Embryonic facial prominence (tissue), 1 donor: ENCODE data around the gene SLC35A2.
A peak's percentile ranks its signal among the peaks of the same experiment; 100 is the strongest.
"Not testable (repeated sequence)": the region's sequence is repeated elsewhere in the genome, so short reads cannot be mapped to it uniquely, and the experiment has no call there.

ENCODE experiments used
- DNase-seq: peaks from one replicate; pipeline ENCODE4 v3.0.0-alpha.2; 2016; ENCODE audit errors: extremely low spot score

The SLC35A2 gene

DNA sequence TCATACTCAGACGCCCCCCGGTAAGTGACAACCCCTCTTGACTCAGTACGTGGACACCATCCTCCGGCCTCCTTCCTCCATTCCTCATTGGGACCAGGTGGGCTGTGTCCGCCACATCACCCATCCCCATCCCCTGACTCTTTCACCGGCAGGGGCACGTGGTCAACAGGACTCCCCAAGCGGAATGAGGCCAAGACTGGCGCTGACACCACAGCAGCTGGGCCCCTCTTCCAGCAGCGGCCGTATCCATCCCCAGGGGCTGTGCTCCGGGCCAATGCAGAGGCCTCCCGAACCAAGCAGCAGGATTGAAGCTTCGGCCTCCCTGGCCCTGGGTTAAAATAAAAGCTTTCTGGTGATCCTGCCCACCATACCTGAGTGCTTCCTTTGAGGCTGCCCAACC is 8.7 kb downstream of the SLC35A2 start:
- DNase-seq: no peak

DNA sequence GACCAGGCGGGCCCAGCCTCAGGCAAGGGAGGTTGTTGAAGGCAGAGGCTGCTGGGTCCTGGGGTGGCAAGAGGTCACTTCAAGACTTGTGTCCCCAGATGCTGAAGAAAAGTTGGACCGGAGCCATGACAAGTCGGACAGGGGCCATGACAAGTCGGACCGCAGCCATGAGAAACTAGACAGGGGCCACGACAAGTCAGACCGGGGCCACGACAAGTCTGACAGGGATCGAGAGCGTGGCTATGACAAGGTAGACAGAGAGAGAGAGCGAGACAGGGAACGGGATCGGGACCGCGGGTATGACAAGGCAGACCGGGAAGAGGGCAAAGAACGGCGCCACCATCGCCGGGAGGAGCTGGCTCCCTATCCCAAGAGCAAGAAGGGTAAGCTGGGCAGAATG is 9.3 kb downstream of the SLC35A2 start:
- no peak for DNase-seq

DNA sequence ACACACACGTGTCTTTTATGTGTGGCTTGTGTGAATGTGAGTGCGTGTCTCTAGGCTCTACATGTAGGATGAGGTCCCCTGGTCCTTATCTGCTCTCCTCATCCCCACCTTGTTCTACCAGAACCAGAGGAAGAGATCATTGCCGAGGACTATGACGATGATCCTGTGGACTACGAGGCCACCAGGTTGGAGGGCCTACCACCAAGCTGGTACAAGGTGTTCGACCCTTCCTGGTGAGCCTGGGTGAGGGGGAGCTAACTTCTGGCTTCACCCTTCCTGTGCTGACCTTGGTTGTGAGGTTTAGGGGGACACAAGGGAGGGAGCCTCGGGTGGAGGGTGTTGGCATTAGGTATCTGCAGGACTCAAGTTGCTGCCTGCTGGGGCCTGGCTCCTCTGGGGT is 10.4 kb downstream of the SLC35A2 start:
- DNase-seq: no peak

DNA sequence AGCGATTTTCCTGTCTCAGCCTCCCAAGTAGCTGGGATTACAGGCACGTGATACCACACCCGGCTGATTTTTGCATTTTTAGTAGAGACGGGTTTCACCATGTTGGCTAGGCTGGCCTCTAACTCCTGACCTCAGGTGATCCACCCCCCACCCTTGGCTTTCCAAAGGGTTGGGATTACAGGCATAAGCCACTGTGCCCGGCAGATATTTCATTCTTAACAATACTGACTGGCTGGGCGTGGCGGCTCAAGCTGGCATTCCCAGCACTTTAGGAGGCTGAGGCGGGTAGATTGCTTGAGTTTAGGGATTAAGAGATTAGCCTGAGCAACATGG is 12.4 kb downstream of the SLC35A2 start:
- no peak for DNase-seq

DNA sequence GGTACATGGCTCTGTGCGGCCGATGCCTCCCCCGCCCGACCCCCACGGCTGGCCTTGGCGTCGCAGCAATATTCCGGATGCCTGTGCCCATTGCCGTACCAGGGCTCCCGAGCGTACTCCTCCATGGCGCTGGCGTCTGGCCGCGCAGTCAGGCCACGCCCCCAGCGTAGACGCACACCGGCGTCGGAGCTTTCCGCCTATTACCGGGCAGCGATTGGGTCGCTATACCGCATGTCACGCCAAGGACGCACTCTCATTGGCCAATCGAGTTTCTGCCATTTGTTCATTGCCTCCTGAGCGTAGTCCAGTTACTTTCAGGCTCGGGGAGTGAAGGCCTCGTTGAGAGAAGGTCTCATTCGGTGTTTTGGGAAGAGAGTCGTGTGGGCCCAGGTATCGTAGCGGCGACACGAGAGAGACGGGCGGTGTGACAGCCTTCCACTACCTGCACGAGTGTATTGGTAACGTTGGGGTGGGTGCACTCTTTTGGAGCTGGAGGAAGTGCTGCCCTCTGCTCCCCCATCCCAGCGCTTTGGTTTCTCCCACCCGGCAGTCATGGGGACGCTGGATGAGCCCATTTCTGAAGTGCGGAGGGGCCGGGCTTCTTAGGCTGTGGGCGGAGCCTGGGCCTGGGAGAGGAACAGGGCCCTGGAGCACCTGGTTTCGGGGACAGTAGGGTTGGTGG is 13.7 kb downstream of the SLC35A2 start, which contains the start of the genes PQBP1 and TIMM17B:
Gene PQBP1, plus strand, starts transcription at position 306 of the 682 bp plus-strand sequence. CDS start 580 bp downstream, outside the sequence.
Gene TIMM17B, minus strand, starts transcription at position 144 of the 682 bp plus-strand sequence. Its CDS starts 19 bp downstream, at position 125.
- peak; percentile 84 for DNase-seq

DNA sequence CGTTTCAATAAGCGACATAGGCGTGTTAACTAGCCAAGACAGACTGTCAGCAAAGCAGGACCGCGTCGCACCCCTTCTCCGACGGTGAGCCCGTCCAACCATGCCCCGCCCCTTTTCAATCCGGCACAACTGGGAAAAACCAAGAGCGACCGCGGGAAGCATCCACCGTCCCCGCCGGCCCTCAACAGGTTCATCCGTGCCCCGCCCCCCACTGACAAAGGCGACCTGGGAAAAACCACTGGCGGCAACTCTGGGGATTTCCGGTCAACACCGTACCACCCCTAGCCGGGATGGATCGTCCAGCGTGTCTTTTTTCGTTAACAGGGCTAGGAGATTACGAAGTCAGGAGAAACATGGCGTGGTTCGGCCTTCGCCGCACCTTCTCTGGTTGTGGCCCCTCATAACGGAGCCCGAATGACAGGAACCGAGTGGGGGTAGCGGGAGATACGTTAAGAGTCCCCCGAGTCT is 14.3 kb downstream of the SLC35A2 start:
- DNase-seq: peak; percentile 34

DNA sequence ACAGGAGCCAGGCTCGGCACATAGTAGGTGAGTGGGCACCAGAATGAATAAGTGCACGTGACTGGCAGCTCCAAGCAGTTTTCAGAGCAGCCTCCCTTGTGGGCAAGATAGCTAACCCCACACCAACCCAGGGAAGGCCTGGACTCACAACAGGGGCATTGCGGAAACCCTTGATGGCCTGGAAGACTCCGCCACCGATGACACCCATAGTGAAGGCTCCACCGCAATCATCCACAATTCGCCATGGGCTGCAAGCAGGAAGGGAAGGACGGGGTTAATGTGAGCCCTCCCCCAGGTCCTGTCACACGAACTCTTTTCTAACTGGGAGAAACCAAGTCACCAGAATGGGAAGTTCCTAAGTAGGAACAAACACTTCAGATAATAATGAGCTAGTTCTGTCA is 14.8 kb downstream of the SLC35A2 start:
- no peak for DNase-seq

DNA sequence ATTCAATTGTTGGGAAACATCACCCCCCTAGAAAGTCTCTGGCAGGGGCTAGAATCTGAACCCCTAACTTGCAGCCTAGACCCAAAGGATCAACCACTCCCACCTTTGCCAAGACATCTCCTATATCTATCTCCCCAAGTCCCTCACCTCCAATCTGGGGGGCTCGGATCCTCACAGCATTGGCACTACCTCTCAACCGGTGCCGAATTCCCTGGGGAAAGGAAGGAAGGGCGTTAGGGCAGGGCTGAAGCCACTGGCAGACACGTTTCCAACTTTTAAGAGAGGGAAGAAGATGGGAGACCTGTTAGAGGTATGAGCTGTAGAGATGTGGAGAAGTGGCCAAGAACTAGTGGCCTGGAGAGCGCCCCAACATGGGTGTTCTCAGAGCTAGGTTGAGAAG is 16.6 kb downstream of the SLC35A2 start:
- no peak for DNase-seq

DNA sequence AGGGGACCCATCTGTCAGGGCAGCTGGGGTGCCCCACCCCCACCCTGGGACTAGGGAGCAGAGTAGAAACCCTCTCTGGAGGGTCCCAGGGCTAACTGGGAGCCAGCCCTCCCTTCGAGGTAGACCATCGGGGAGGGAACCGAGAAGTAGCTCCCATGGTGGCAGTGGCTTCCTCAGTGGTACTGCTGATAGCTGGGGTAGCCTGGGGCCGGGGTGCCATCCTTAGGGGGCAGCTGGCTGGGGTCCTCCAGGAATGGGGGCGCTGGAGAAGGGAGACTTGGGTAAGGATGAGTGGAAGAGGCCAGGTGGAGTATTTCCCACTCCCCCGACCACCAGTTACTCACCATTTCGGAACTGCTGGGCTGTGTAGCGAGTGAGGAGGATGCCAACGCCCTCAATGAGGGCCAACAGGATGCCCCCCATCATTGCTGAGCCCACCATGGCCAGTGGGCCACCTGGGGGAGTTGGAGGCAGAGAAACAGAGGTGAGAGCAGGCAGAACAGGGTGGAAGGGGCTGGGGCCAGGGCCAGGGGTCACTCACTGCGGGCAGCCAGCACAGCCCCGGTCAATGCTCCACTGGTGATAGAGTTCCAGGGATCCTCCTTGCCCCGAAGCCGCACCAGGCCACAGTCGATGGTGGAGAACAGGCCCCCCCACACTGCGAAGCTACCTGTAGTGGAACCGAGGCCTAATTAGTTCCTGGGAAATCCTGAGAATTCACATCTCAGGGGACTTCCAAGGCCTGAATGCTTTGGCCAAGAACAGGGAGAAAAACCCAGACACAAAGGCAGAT is 17.7 kb downstream of the SLC35A2 start:
- no peak for DNase-seq

DNA sequence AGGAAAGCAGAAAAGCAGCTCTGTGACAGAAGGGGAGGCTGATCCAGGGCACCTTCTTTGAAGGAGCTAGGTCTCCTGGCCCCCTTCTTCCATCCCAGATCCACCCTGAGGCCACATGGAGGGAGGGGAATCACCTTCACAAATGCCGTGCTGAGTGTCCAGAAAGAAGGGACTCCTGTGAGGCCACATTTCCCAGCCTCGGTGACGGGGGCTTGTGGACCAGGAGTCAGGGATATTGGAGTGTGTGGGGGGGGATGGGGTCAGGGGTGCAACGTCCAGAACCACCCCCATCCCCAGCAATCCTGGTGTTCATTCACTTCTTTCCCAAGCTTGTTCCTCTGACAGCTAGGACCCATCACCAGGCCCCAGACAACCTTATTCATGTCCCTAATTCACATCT is 18.6 kb downstream of the SLC35A2 start:
- no peak for DNase-seq

DNA sequence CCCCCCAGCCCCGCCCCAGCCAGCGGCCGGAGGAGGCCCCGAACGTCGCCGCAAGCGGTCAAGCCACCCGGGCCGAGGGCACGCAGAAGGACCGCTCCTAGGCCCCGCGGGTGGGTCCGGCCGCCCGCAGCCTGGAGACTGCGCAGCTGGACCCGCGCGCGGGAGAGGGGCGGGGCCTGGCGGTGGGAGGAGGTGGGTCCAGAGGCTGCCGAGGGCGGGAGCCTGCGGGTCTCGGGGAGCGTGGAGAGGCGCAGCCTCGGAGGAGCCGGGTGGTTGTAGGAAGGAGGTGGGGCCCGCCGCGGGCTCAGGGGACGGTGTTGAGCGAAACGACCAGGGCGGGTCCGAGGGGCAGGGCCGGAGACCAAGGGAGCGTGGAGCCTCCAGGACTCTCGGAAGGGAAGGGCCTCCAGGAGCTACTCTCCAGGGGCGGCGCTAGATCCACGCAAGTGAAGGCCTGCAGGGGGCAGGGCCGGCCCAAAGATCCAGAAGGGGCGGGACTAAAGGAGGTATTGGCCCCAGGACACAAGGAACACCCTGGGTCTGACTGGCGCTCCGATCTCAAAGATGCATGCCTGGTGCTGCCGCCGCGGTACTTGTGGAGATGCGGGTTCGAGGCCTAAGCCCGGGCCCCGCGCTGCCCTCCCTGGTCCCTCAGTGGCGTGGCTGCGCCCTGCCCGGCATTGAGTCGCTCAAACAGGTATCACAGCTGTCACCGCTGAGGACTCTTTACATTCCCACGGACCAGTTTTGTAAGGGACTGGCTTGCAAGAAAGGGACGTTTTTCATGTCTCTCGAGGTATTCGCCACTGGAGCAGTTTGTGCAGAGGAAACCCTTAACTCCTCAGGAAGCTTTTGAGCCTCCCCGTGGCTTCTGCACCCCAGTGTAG is 19.8 kb downstream of the SLC35A2 start:
- peak; percentile 16 for DNase-seq

DNA sequence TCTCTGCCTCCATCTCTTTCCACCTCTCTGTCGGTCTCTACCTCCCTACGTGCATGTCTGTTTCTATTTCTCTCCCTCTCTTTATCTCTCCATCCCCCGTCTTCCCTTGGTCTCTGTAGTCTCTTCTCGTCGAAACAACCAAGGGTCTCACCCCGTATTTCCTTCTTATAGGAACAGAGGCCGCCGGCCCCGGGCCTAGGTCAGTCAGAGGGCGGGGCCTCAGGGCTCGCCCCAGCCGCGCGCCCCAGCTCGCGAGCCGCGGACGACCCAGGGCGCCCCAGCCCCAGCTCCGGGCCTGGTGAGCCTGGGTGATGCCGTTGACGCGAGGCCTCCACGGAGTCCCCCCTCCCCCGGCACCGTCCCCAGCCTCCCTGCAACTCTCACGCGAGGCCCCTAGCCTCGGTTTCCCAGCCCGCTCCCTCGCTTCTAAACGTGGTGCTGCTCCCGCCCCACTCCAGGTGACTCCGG is 20.5 kb downstream of the SLC35A2 start:
- no peak for DNase-seq

DNA sequence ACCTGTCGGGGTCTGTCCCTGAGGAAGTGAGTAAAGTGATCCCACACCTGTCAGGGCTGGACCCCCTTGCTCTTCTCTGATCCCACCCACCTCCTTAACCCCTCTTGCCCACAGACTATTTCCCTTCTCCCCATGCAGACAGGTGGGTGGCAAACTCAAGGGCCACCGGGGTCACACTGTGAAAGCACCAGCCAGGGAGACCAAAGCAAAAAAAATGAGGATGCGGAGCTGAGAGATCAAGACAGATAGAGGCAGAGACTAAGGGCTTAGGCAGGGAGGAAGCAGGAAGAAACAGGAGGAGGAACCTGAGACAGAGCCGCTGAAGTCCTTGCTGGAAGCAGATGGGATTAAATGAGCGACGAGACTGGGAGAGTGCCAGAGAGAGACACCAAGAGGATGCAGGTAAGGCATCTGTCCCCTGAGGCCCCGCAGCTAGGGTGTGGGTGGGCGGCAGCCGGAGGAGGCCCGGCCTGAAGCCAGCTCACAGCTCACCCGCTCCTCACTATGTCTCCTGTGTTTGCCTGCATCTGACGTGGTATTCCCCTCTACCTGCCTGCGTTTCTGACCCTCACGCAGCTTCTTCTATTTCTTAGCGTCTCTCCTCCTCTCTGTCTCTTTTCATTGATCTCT is 21.0 kb downstream of the SLC35A2 start:
- DNase-seq: no peak

DNA sequence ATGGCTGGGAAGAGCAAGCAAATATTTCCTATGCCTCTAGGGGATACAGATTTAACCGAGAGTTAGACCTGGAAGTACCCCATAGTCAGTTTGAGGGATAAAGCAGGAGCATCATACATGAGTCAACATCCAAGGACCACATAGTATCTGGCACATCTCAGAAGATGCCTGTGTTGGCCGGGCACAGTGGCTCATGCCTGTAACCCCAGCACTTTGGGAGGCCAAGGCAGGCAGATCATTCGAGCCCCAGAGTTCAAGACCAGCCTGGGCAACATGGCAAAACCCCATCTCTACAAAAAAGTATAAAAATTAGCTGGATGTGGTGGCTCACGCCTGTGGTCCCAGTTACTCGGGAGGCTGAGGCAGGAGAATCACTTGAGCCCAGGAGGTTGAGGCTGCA is 24.9 kb downstream of the SLC35A2 start:
- not testable (repeated sequence) for DNase-seq

DNA sequence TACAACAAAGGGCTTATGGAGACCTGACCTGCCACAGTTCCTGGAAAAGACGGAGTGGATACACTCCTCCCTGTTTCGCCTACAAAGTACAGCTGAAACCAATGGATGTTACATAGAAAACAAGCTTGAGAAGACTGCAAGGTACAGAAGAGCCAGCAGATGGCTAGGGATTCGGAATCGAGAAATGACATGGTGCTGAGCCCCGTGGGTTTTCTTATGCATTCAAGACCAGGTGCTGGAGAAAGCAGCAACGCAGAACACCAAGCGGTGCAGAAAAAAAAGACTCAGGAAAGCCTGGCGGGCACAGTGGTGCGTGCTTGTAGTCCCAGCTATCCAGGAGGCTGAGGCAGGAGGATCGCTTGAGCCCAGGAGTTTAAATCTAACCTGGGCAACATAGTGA is 27.7 kb downstream of the SLC35A2 start:
- DNase-seq: no peak

DNA sequence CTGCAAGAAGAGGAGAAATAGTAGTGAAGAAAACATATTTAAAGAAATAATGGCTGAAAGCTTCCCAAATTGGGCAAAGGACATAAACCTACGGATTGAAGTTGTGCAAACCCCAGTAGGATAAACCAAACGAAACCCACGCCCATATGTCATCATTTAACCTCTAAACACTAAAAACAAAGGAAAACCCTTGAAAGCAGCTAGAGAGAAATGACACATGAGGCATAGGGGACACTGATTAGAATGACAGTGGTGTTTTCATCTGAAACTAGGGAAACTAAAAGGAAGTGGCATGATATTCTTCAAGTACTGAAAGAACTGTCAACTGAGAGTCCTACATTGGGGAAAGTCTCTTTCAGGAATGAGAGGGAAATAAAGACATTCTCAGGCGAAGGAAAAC is 34.5 kb downstream of the SLC35A2 start:
- DNase-seq: not testable (repeated sequence)

DNA sequence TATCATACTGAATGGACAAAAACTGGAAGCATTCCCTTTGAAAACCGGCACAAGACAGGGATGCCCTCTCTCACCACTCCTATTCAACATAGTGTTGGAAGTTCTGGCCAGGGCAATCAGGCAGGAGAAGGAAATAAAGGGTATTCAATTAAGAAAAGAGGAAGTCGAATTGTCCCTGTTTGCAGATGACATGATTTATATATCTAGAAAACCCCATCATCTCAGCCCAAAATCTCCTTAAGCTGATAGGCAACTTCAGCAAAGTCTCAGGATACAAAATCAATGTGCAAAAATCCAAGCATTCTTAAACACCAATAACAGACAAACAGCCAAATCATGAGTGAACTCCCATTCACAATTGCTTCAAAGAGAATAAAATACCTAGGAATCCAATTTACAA is 39.4 kb downstream of the SLC35A2 start:
- not testable (repeated sequence) for DNase-seq

DNA sequence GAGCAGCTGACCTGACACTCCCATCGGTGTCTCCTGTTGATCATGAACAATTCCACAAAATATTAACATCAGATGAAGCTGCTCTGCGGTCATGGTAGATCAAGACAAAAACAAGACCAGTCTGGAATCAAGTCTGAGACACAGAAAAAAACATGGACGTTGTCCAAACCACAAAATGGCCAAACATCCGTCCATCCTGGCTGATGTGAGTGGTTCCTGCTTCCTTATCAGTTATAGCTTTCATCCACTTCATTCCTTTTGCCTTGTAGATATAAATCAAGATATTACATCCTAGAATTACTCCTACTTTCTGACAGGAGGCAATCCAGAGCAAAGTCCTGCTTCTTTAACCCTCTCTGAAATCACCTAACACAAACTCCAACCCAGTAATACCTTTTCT is 47.2 kb downstream of the SLC35A2 start:
- DNase-seq: no peak

DNA sequence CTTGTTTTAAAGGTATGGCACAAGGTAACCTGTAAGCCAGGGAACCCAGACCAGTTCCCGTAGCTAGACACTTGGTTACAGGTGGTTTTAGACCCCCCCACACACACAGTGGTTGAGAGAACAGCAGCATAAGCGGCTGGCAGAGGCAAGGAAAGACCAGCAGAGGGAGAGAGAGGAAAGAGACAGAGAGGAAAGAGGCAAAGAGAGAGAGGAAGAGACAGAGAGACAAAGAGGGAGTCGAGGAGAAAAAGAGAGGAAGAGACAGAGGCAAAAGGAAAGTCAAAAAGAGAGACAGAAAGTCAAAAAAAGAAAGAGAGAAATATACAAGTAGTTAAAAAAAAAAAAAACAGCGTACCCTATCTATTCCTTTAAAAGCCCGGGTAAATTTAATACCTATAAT is 56.5 kb downstream of the SLC35A2 start:
- no peak for DNase-seq

DNA sequence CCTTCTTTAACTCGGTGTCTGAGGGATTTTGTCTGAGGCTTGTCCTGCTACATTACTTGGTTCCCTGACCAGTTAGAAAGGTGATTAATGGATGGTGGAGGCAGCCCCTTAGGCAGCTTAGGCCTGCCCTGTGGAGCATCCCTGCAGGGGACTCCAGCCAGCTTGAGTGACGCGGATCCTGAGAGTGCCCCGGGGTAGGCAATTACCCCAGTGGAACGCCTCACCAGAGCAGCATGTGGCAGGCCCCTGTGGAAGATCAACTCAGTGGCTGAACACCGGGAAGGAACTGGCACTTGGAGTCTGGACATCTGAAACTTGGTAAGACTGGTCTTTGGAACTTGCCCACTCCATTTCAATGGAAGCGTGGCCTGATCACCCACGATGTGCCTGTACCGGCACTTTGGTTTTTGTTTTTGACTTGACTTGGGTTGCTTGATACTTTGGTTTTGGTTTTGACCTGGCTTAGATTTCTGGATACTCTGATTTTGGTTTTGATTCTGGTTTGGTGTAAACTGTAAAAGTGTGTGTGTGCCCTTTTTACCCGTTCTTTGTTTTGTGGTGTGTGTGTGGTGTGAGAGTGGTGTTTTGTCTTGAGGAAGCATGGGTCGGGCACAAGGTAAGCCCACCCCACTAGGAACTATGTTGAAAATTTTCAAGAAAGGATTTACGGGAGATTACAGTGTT is 57.2 kb downstream of the SLC35A2 start:
- DNase-seq: not testable (repeated sequence)

DNA sequence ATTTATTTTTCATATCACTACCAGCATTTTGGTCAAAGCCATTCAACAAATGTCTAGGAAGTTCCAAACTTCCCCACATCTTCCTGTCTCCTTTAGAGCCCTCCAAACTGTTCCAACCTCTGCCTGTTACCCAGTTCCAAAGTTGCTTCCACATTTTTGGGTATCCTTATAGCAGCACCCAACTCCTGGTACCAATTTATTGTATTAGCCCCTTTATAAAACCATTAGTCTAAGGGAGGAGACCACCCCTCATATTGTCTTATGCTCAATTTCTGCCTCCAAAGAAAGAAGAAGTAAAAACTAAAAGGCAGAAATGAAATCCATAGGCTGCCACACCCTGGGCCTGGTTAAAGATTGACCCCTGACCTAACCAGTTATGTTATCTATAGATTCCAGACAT is 58.0 kb downstream of the SLC35A2 start:
- not testable (repeated sequence) for DNase-seq
